Measurements from ENCODE around the gene TMEM245.

DNA sequence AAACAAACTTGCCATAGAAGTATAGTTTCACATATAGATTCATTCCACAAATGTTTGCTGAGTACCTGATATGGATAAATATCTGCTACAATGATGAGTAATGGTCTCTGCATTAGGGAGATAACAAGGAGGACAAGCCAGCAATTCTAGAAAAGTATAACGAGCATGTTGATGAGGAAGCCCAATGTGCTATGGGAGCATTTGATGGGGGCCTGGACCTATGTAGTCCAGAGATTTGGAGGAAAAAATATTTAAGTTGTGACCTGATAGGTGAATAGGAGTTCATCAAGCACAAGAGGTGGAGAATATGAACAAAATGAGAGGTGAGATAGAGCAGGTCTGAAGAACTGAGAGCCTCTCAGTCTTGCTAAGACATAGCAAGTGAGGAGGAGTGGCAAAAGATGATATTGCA is 14.4 kb upstream of the TMEM245 start:
- TF ChIP-seq, protein P1, sequence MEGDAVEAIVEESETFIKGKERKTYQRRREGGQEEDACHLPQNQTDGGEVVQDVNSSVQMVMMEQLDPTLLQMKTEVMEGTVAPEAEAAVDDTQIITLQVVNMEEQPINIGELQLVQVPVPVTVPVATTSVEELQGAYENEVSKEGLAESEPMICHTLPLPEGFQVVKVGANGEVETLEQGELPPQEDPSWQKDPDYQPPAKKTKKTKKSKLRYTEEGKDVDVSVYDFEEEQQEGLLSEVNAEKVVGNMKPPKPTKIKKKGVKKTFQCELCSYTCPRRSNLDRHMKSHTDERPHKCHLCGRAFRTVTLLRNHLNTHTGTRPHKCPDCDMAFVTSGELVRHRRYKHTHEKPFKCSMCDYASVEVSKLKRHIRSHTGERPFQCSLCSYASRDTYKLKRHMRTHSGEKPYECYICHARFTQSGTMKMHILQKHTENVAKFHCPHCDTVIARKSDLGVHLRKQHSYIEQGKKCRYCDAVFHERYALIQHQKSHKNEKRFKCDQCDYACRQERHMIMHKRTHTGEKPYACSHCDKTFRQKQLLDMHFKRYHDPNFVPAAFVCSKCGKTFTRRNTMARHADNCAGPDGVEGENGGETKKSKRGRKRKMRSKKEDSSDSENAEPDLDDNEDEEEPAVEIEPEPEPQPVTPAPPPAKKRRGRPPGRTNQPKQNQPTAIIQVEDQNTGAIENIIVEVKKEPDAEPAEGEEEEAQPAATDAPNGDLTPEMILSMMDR (conservative IDR thresholded peaks at IDR 0.05; ENCODE audit: low read depth, low read length): no peak
- TF ChIP-seq EZH2 (IDR thresholded peaks at IDR 0.05; ENCODE audit: low read length, unreplicated experiment) (no peak), EZH2phosphoT487 (IDR thresholded peaks at IDR 0.05; ENCODE audit: borderline replicate concordance, low read length) (no peak)

All from PC-3 (cell line).